ENCODE measurements around the gene MDK.

Gene MDK, protein sequence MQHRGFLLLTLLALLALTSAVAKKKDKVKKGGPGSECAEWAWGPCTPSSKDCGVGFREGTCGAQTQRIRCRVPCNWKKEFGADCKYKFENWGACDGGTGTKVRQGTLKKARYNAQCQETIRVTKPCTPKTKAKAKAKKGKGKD

GRCh38 chr11:46381048-46381818 is at the start of gene MDK:
MDK (plus strand) TSS chr11:46381669; CDS start chr11:46382058, 389 bp downstream.
- DNase-seq (ENCODE audit: extremely low read depth, low read depth): no peak
- TF ChIP-seq, protein P1, sequence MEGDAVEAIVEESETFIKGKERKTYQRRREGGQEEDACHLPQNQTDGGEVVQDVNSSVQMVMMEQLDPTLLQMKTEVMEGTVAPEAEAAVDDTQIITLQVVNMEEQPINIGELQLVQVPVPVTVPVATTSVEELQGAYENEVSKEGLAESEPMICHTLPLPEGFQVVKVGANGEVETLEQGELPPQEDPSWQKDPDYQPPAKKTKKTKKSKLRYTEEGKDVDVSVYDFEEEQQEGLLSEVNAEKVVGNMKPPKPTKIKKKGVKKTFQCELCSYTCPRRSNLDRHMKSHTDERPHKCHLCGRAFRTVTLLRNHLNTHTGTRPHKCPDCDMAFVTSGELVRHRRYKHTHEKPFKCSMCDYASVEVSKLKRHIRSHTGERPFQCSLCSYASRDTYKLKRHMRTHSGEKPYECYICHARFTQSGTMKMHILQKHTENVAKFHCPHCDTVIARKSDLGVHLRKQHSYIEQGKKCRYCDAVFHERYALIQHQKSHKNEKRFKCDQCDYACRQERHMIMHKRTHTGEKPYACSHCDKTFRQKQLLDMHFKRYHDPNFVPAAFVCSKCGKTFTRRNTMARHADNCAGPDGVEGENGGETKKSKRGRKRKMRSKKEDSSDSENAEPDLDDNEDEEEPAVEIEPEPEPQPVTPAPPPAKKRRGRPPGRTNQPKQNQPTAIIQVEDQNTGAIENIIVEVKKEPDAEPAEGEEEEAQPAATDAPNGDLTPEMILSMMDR (IDR thresholded peaks at IDR 0.05; ENCODE audit: low read depth, low read length): no peak

DNA sequence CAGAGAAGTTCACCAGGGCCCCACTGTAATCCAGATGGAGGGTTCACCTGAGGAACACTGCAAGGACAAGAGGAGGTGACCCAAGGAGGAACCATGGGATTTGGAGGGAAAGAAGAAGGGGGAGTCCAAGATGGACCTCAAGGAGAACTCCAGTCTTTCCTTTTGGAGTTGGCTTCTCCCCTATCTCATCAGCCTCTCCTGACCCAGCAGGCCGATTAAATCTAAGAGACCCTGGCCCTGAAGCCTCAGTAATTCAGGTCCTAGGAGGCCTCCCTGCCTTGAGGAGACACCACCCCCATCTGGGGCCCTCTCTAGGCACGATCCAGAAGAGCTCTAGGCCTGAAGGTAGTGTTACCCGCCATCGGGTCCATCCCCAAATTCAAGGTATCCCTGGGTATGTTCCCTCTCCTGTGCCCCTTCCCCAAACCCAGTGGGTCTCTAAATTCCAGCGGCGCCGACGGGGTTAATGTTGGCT is 49.3 kb upstream of the MDK start:
- DNase-seq (ENCODE audit: extremely low read depth, low read depth): no peak
- TF ChIP-seq, protein P1 (IDR thresholded peaks at IDR 0.05; ENCODE audit: low read depth, low read length): no peak

DNA sequence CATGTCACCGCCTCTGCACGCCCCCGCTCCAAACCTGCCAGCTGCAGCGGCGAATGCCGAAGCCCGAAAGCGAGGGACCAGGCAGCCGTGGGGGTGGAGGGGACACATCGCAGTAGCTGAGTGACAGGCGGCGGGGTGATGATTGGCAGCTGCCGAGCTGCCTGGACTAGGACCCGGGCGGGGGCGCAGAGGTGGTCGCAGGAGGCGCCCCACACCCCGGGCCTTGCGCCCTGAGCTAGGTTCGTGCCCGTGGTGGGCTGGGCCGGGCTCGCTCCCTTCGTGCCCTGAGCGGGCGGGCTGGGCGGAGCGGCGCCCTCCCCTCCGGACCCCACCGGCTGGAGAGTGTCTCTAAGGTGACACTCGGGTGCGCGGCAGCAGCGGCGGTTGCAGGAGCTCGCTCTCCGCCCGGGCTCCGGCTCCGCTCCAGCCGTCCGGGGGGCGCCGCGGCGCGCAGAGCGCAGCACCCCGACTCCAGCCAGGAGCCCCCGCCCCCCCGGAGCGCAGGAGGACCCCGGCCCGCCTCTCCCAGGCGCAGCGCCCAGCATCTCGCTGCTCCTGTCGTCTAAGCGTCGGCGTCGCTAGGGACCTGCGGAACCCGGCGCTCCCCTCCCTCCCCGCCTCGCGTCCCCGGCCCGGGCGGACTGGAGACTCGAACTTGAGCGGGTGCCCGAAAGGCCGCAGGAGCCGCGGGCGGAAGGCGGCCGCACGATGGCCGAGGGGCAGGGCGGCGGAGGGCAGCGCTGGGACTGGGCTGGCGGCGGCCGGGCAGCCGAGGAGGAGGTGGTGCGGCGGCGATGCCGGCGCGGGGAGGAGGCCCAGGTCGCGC is 48.7 kb upstream of the MDK start:
- no peak for DNase-seq (ENCODE audit: extremely low read depth, low read depth)
- TF ChIP-seq, protein P1 (IDR thresholded peaks at IDR 0.05; ENCODE audit: low read depth, low read length): no peak

GRCh38 chr11:46333394-46333947 is 48.0 kb upstream of the MDK start:
- no peak for DNase-seq (ENCODE audit: extremely low read depth, low read depth)
- TF ChIP-seq, protein P1 (IDR thresholded peaks at IDR 0.05; ENCODE audit: low read depth, low read length): no peak

DNA sequence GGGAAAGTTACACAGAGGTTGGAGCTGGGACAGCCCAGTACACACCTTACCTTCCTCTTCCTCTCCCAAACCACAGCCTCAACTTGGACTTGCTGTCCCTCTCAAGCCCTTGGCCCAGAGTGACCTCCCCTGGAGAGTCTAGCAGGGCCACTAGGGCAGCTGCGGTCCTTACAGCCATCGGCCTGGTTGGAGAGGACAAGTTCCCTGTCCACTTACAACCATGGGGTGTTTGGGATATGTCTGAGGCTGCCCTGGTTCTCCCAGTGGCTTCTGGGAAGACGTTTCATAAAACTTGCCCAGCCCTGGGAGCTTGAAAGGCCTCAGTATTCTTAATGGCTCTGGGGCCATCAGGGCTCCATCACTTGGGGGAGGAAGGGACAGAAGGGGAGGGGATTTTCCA is 47.3 kb upstream of the MDK start:
- TF ChIP-seq, protein P1 (IDR thresholded peaks at IDR 0.05; ENCODE audit: low read depth, low read length): no peak
- DNase-seq (ENCODE audit: extremely low read depth, low read depth): no peak

DNA sequence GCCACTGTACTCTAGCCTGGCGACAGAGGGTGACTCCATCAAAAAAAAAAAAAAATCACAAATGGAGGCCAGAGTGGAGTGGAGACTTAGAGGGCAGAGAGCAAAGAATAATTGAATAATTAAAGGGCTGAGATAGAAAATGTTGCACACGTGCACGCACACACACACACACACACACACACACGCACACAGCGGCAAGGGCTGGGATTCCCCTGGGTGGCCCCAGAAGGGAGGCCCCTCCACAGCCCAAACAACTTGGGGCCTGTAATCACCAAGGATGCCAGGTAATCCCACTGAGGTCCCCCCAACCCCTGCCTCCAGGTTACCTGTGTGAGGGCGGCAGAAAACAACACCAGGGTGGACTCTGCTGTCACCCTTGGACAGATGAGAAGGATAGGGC is 46.2 kb upstream of the MDK start:
- no peak for DNase-seq (ENCODE audit: extremely low read depth, low read depth)
- TF ChIP-seq, protein P1 (IDR thresholded peaks at IDR 0.05; ENCODE audit: low read depth, low read length): no peak

Measured in AG09319 (cell line).